Vagina (tissue), 2 donors: ENCODE results near the gene KBTBD12.

Experiments used
- CTCF ChIP-seq, 3 experiments: fragments of 450-650 bp in 2 of 3; fragments of 200-600 bp in 1 of 3; sonication (generic) in 1 of 3; IDR thresholded peaks; one replicate each; pipeline ENCODE4 v1.5.1; 2017 to 2019; ENCODE audit warnings: antibody characterized with exemption in 3 of 3, mild to moderate bottlenecking in 2 of 3, moderate library complexity in 2 of 3
- POLR2A ChIP-seq, 2 donors: fragments of 450-650 bp; IDR thresholded peaks; one replicate each; pipeline ENCODE4 v1.6.1; 2017; ENCODE audit warnings: antibody characterized with exemption in 2 of 2, mild to moderate bottlenecking in 2 of 2, moderate library complexity in 2 of 2

GRCh38 chr3:127903611-127904375 lies 11.2 kb upstream of the KBTBD12 start:
- TF ChIP-seq POLR2A (IDR thresholded peaks at IDR 0.05) (no peak), CTCF (IDR thresholded peaks at IDR 0.05) (no peak)
